HG02852 (cell line): Measurements from ENCODE around the gene EBF4.
"Not testable (repeated sequence)": the region's sequence is repeated elsewhere in the genome, so short reads cannot be mapped to it uniquely, and the experiment has no call there.

Source experiments
- ATAC-seq: cut with Tn5 transposase; IDR thresholded peaks from one replicate; pipeline ENCODE4 v1.9.1; 2021; ENCODE audit warnings: mild to moderate bottlenecking, moderate library complexity; ENCODE audit not compliant: unreplicated experiment

Gene EBF4

GRCh38 chr20:2671977-2672376, 20.6 kb upstream of the EBF4 start:
- no peak for ATAC-seq

DNA sequence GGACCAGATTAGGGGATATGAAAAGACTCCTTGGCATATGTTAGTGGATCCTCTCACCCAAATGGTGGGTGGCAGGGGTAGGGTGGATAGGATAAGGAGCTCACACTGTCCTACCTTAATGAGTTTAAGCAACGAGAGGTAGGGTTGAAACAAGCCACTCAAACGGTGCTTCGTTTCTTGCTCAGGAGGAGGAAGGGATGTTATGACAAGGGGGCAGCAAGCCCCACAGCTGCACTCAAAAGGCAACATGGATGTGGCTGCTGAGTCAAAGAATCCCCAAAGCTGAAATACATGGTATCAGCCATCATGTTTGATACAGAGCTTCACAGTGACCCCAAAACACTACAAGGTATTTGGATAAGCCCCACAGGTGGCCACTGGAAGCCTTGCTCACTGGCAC, 20.1 kb upstream of the EBF4 start:
- ATAC-seq = no peak

DNA sequence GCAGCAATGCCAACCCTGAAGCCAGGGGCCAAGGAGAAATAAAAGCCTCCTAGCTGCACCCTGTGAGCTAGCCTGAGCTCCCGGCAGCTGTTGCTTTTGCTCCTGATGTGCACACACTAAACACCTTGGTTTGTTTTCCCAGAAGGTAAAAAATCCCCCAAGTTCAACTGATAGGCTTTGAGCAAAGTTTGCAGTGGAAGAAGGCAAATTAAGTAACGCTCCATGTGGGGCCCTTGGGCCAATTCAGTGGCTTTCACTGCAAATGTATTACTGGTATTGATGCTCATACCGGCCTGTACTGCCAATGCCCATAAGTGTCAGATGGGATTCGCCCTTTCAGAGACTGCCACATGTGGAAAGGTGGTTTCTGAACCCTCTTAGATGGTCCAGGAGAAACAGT, 19.1 kb upstream of the EBF4 start:
- ATAC-seq = no peak

GRCh38 chr20:2680046-2680445, 12.5 kb upstream of the EBF4 start:
- no peak for ATAC-seq

GRCh38 chr20:2682040-2682439, 10.5 kb upstream of the EBF4 start:
- not testable (repeated sequence) for ATAC-seq

DNA sequence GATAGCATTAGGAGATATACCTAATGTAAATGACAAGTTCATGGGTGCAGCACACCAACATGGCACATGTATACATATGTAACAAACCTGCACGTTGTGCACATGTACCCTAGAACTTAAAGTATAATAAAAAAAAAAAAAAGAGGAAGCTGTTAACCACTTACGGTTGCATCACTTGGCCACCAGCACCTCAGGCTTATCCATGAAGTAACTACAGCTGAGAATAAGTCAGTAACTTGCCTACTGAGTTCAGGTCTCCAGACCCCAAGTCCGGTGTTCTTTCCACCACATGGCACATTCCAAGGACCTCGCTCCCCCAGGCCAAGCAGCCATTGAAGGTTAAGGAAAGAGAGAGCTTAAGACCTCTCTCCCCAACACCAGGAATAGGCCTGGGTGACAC, 7.8 kb upstream of the EBF4 start:
- not testable (repeated sequence) for ATAC-seq

DNA sequence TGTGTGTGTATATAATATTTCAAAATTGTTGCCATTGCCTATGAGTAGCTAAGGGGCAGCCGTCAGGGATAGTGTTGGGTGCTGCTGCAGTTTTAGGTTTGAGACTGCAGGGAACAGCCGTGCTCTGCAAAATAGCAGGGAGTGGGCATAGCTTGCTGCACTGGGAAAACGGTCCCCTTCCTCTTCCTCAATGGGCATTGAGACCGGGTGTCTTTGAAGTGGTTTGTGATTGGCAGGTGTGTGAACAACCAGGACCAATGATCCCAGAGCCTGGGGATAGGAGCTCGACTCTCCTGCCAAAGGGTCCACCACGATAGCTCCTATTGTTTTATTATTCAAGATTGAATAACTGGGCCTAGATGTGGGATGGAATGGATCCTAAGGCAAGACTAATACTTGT, 5.1 kb upstream of the EBF4 start:
- ATAC-seq = no peak

DNA sequence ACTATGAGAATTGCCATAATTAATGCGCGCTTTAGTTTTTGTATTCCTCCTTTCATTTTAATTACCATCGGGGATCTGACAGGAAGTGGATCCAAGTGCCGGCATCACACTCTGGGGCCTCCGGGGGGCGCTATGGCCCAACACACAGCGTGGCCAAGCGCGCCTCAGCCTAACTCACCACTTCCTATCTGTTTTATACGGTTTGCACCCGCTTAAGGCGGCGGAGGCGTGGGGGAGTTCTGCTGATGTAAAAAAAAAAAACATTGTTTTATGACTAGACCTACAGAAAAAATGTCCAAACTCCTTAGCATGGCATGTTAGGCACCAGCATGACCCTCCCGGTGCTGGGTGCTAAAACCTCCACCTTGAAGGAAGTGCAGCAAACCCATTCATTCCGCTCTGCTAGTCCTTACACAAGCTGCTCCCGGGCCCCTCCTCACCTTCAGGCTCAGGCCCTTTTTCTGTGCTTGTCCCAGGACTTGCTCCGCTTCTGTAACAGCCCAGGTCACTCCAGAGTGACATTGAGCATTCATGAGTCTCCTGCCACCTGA, 4.5 kb upstream of the EBF4 start:
- no peak for ATAC-seq

DNA sequence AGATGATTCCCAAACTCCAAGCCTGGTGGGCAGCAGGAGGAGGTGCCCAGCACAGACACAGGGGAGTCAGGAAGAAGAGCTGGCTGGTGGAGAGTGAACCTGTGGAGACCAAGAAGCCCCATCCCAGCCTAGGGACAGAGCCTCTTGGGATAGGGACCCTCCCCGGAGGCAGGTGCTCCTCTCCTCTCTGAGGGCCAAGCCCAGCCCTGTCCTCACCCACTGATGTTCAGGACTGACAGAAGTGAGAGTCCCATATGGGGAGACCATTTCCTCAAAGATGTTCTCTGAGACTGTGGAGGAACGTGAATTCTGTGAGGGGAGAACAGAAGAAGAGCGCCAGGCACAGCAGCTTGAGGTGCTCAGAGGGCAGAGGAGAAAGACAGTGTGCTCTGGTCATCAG, 2.4 kb upstream of the EBF4 start:
- no peak for ATAC-seq

GRCh38 chr20:2690718-2691117, 1.9 kb upstream of the EBF4 start:
- no peak for ATAC-seq

GRCh38 chr20:2691127-2691526, 1.5 kb upstream of the EBF4 start:
- no peak for ATAC-seq

DNA sequence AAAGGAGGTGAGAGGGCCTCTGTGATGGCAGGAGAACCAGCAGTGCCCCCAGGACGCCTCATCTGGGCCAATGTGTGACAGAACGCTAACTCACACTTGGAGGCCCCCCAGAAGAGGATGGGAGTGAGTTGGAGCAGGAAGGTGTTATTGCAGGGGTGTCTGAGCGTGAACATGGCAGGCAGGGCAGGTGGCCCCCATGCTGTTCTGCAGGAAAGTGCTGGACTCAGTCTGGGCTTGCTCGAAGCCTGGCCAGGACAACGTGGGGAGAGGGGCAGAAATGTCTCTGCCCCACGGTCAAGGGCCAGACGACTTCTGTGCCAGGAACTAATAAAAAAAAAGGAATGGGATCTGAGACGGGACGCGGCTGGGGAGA, 931 bp upstream of the EBF4 start:
- no peak for ATAC-seq

DNA sequence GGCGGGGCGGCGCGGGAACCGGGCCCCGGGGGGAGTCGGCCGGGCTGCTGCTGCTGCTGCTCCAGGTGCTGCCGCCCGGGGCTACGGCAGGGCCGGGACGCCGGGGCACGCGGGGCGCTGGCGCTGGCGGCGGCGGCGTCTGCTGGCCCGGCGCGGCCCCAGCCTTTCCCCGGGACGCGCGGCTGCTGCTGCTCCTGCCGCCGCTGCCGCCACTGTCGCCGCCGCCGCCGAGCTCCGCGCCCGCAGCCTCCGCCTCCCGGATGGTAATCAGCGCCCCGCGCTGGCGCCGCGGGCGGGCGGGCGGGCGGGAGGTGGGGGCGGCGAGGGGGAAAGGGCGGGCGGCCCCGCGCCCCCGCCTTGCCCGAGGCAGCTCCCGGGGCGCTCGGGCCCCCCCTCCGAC, 306 bp downstream of the EBF4 start:
- no peak for ATAC-seq

DNA sequence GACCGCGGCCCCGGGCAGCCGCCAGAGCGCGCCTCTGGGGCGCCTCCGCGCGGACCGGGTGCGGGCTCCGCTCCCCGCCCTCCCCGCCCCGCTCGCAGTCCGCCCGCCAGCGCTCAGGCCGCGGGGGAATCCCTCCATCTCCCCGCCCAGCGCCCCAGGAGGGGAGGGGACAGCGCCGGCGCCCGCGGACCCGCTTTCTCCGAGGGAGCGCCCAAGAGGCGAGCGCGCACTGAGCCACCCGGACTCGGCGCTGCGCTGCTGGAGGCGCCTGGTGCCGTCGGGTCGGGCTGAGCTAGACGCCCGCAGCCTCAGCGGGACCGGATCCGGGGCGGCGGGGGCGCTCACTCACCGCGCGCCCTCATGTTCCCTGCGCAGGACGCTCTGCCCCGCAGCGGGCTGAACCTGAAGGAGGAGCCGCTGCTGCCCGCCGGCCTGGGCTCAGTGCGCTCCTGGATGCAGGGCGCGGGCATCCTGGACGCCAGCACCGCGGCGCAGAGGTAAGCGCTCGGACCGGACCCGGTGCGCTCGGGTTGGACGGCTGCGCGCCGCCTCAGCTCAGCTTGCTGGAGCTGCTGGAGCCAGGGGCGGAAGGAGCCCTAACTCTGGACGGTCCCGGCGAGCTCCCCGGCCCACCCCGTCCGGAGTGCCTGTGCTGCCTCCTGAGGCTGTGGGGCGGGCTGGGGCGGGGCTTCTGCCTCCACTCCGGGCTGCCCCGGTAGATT, 867 bp downstream of the EBF4 start:
- no peak for ATAC-seq

- no peak for ATAC-seq
Measured at GRCh38 chr20:2694008-2694471, 1.5 kb downstream of the EBF4 start.

DNA sequence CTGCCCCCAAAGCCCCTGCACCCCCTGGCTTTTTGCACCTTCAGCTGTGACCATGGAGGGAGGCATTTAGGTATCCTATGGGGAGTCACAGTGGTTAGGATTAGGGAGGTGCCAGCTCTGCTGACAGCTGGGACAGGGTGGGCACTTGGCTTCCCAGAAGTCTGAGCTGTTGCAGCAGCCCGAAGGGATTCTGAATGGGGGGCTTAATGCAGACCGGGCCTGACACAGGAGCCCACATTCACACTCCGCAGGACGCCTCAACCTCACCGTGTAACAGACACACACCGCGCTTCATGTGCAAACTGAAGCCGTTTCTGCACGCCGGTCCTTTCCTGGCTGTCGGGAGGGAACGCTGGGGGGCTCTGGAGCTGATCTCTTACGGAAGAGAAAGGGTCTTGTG, 1.9 kb downstream of the EBF4 start:
- no peak for ATAC-seq

- no peak for ATAC-seq
Measured at GRCh38 chr20:2695206-2695983, 2.8 kb downstream of the EBF4 start.

DNA sequence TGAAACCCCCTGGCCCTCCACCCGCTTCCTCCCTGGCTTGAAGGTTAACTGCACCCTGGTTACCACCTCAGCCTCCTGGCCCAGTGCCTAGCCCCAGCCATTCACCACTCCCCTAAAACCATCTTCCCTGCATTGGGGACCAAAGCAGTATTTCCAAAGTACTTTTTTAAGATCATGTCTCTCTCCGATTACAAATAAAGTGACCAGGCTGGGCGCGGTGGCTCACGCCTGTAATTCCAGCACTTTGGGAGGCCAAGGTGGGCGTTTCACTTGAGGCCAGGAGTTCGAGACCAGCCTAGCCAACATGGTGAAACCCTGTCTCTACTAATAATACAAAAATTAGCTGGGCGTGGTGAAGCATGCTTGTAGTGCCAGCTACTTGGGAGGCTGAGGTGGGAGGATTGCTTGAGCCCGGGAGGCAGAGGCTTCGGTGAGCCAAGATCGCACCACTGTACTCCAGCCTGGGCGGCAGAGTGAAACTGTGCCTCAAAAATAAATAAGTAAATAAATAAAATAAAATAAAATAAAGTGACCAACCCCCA, 3.5 kb downstream of the EBF4 start:
- ATAC-seq = not testable (repeated sequence)

DNA sequence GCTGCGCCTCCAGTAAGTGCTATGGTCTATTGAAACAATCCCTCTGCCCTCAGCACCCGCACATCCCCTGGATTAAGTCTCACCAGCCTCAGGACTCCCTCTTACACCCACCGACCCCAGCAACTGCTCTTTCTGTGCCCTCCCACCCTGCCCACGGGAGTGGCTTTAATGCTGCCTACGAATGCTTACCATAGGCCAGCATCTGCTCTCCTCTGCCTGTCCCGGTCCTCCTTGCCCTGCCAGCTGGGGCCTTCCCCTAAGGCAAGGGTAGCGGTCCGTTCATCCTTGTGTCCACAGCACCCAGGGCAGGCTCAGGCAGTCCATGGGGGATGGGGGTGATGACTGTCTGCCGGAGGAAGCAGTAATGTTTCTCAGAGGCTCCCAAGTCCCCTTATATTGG, 4.1 kb downstream of the EBF4 start:
- no peak for ATAC-seq

DNA sequence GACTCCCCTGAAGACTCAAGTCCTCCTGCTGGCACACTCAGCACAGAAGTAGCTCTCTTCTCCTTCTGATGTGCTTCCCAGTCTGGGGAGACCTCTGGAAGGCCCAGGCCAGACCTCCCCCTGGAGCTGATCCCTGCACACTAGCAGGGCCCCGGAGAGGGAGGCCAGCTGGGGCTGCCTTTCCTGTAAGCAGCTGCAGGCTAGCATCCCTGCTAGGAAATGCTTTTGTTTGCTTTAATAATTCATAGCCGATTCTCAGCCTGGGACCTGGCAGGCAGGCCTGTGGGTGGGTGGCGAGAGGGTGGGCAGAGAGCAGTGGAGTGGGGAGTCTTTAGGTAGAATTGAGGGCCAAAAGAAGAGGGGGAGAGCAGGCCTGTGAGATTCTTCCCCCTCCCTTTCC, 5.2 kb downstream of the EBF4 start:
- no peak for ATAC-seq

DNA sequence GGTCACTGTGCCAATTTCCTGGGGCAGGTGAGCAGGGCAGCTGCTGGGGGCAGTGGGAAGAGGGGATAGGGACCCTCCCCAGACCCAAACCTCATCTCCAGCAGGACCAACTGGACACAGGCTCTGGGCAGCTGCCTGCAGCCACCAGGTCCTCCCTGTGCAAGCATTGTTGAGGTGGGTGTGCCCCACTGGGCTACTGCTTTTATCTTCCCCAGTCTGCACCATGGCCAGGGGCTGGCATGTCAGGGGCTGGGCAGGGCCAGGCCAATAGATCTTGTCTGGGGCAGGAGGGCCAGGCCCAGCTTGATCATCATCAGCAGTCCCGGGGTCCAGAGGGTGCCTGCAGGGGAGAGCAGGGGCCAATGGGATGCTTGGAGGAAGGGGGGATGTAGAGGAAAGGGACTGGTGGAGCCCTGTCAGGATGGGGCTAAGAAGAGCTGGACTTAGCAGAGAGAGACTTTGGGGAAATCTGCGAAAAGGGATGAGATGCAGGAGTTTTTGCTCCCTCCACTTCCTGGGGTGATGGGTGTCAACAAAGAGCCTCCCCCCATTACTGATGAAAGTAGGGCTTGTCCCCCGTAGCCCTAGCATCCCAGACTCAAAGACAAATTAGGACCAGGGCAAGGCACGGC, 5.7 kb downstream of the EBF4 start:
- ATAC-seq = no peak
